Fibroblast of skin of right biceps (primary cell): ENCODE results near the gene FASTK.

Experiments
- DNase-seq: peaks from one replicate; pipeline ENCODE4 v3.0.0-alpha.2; 2013

Gene FASTK

GRCh38 chr7:151080067-151080521 lies 515 bp downstream of the FASTK start:
- no peak for DNase-seq

GRCh38 chr7:151079199-151079910 lies 1.3 kb downstream of the FASTK start:
- DNase-seq = no peak

DNA sequence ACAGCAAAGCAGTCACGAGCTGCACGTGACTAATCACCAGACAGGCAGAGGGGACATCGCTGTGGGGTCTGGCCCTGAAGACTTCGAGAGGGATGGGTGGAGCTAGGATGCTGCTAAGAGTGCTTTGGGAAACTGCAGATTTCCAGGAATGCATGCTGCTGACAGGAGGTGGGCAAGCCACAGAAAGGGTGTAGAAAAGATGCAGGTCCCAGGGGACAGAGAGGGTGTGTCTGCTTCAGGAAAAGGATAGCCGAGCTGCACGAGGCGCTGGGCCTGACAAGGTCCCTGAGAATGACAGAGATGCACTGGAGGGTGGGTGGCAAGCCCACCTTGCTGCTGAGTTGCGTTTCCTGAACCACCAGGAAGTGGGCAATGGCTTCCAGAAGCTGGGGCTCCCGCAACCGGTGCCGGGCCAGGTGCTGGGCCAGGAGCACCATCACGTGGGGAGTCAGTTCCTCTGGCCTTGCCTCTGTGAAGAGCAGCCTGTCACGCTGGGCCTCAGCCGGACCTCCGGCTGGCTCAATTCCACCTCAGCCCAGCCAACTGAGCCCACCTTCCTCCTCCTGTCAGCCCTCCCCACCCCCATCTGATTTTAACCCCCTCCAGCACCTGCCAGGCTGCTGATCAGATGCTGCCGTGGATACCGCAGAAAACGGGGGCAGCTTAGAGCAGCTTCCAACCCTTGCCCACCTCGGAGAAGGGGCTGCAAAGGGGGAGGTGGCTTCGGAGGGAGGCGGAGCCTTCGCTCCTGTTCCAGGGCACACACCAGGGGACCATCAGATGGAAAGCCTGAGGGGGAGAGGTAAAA lies 2.2 kb downstream of the FASTK start:
- DNase-seq = peak; percentile 64

DNA sequence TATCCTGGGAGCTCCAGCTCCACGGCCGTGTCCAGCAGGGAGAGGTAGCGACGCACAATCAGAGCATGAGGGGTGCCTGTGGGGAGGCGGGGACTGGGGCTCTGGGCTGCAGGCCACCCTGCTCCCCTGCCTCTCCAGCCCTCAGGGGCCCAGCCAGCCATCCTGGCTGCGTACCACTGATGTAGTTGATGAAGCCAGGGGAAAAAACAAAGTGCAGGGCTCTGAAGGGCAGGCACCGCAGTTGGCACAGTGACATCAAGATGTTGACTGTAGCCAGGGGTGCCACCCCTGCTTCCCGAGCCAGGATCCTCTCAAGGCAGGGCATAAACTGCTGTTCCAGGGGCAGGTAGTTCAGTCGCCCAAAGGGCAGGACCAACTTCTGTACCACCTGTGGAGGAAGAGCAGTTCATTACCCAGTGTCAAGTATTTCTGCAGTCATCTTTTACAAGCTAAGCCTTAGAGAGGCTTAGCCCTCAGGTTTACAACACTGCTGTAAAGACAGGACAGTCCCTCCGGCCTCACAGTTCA lies 2.8 kb downstream of the FASTK start:
- DNase-seq = no peak

GRCh38 chr7:151076863-151077704 lies 3.5 kb downstream of the FASTK start:
- DNase-seq = no peak

DNA sequence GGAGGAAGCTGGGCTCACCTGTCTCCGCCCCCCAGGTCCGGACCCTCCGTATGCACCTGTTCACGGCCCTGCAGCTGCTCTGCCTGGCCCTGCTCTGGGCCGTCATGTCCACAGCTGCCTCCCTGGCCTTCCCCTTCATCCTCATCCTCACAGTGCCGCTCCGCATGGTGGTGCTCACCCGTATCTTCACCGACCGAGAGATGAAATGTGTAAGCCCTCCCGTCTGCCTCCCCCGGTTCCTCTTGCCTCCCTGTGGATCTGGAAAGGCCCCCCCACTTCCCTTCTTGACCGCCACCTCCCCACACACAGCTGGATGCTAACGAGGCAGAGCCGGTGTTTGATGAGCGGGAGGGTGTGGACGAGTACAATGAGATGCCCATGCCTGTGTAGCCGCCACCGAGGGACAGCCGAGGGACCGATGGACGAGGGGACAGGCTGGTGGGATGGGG lies 4.6 kb downstream of the FASTK start:
- DNase-seq = no peak

DNA sequence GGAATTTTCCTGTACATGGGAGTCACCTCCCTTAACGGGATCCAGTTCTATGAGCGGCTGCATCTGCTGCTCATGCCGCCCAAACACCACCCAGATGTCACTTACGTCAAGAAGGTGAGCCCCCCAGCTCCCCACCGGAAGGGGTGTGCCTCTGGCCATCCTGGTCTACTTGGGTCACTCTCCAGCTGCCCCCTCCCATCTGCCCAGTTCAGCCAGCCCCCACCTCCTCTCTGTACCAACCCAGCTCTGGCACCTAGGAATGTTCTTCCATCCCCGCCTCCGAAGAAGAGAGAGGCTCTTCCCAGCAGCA lies 5.0 kb downstream of the FASTK start:
- DNase-seq = no peak

DNA sequence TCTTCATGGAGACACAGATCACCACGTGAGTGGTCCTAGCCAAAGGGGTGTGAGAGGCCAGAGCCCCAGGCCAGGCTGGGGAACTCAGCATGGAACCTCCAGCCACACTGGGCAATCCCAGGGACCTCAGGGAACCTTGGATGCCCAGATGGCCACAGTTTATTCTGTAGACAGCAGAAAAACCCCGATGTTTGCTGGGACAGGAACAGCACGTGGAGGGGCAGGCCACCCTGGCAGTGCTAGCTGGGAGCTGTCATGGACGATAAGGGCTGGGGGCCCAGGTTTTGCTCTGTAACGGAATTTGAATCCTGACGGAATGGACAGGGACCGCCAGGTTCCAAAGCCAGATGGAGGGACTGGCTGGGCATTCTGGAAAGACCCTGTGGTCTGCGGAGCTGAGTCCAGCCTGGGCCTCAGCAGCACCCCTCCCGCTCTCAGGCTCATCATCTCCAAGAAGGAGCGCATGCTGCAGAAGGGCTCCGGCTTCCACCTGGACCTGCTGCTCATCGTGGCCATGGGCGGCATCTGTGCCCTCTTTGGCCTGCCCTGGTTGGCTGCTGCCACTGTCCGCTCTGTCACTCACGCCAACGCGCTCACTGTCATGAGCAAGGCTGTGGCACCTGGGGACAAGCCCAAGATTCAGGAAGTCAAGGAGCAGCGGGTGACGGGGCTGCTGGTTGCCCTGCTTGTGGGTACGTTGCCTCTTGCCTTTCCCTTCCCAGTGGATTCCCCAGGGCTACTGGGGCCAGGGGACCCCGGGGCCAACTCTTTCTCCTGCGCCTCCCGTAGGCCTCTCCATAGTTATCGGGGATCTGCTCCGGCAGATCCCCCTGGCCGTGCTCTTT lies 5.6 kb downstream of the FASTK start:
- no peak for DNase-seq

DNA sequence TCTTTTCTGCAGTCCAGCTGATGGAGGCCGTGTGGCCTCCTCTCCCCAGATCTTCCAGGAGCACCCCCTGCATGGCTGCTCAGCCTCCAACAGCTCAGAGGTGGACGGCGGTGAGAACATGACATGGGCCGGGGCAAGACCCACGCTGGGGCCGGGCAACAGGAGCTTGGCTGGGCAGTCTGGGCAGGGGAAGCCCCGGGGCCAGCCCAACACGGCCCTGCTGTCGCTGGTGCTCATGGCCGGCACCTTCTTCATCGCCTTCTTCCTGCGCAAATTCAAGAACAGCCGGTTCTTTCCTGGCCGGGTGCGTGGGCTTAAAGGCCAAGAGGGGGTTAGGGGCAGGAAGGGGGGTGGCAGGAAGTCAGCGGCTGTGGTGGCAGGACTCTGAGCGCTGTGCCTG lies 6.6 kb downstream of the FASTK start:
- DNase-seq = no peak

DNA sequence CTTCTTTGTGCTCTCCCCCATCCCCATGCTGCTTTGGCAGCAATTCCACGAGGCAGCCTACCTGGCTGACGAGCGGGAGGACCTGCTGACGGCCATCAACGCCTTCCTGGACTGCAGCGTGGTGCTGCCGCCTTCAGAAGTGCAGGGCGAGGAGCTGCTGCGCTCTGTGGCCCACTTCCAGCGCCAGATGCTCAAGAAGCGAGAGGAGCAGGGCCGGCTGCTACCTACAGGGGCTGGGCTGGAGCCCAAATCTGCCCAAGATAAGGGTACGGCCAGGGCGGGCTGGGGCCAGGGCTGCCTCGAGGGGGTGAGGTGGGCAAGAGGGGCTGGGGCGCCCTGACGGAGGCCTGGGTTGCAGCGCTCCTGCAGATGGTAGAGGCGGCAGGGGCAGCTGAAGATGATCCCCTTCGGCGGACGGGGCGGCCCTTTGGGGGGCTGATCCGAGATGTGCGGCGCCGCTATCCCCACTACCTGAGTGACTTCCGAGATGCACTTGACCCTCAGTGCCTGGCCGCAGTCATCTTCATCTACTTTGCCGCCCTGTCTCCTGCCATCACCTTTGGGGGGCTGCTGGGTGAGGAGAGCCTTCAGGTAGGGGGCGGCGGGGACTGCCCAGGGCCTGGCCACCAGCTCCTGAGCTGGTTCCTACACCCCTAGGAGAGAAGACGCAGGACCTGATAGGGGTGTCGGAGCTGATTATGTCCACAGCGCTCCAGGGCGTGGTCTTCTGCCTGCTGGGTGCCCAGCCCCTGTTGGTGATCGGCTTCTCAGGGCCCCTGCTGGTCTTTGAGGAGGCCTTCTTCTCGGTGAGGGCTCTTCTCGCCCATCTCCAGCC lies 9.4 kb downstream of the FASTK start:
- no peak for DNase-seq

DNA sequence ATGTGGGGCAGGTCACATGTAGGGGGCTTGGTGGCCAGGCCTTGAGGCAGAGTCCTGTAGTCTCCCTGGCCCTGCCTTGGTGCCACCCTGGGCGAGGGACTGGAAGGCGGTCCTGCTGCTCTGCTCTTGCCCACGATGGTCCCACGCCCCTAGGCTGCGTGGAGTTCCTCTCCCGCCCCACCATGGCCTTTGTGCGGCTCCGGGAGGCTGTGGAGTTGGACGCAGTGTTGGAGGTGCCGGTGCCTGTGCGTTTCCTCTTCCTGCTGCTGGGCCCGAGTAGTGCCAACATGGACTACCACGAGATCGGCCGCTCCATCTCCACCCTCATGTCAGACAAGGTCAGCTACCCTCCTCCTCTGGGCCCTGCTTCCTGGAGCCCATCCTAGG lies 10.0 kb downstream of the FASTK start:
- DNase-seq = no peak

DNA sequence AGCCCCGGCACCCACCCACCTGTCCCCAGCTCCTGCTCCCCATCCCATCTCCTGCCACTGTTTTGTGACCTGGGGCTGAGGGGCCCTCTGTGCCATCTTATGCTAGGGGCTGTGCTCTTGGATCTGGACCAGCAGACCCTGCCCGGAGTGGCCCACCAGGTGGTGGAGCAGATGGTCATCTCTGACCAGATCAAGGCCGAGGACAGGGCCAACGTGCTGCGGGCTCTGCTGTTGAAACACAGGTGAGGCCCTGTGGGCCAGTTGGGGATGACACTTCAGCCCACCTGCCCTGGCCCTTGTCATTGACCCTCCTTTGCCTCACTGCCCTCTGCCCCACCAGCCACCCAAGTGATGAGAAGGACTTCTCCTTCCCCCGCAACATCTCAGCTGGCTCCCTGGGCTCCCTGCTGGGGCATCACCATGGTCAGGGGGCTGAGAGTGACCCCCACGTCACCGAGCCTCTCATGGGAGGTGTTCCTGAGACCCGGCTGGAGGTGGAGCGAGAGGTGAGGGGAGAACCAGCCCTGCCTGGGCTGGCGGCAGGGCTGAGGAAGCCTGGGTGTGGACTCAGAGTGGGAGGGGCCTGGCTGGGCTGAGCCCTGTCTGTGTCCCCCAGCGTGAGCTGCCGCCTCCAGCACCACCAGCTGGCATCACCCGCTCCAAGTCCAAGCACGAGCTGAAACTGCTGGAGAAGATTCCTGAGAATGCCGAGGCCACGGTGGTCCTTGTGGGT lies 10.6 kb downstream of the FASTK start:
- no peak for DNase-seq

DNA sequence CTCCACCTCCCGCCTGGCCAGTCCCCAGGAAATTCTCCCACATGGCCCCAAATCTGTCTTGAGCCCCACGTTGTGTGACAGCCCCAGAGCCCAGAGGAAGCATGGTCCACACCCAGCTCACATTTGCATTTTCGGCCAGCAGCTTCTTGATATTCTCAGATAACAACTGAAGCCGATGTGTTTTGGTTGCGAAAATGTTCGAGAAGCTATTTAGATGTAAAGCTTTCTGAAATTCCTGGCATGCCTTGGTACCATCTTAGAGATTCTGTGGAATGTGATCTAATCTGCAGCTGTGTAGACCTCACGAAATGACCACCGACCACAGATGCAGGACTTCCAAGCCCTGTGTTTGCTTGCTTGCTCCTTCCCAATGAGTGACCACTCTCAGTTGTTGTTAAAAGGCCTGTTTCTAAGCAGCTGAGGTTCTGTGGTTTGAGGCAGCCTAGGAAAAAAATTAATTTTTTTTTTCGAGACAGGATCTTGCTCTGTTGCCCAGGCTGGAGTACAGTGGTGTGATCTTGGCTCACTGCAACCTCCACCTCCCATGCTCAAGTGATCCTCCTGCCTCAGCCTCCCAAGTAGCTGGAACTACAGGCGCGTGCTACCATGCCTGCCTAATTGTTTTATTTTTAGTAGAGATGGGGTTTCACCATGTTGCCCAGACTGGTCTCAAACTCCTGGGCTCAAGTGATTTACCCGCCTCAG lies 12.4 kb downstream of the FASTK start:
- no peak for DNase-seq

- DNase-seq = no peak
Observed at GRCh38 chr7:151066273-151066974, 14.2 kb downstream of the FASTK start.

DNA sequence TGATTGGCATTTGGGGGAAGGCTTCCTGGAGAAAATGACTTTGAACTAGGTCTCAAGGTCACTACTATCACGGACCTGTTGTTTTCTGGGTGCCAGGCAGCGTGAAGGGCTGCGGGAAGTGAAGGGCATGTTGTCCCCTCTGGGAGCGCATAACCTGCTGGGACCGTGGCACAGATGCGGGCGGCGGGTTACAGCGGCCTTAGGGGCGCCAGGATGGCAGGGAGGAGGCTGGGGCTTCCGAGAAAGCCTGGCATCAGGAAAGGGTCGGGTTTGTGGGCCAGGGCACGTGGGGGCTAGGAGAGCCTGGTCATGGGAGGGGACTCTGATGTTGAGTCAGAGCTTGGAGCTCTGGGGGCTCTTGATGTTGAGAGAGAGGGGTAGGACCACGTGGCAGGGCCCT lies 15.1 kb downstream of the FASTK start:
- DNase-seq = no peak

DNA sequence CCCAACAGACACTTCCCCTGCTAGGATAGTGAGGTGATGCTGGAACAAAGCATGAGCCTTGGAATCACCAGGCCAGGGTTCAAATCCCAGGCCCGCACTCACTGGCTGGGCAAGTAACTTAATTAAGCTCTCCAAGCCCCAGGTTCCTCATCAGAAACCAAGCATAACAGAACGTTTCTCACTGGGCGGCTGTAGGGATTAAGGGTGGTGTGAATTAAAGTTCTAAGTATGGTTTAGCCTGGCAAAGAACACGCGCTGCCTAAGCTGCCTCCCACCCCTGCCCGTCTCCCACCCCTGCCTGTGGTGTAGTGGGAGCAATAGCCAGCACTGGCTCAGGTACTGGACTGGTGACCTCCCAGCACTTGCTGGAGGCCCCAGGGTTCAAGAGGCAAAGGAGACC lies 15.6 kb downstream of the FASTK start:
- DNase-seq = no peak

DNA sequence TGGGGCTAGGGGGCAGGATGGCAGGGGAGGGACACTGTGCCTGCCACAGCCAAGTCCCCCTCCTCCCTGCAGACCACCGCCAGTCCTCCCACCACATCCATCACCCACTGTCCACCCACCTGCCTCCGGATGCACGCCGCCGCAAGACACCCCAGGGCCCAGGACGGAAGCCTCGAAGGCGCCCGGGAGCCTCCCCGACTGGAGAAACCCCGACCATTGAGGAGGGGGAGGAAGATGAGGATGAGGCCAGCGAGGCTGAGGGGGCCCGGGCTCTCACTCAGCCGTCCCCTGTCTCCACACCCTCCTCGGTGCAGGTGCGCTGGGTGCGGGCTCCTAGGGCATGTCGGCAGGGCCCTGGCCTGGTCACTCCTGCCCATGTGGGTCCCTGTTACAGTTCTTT lies 16.2 kb downstream of the FASTK start:
- DNase-seq = no peak

DNA sequence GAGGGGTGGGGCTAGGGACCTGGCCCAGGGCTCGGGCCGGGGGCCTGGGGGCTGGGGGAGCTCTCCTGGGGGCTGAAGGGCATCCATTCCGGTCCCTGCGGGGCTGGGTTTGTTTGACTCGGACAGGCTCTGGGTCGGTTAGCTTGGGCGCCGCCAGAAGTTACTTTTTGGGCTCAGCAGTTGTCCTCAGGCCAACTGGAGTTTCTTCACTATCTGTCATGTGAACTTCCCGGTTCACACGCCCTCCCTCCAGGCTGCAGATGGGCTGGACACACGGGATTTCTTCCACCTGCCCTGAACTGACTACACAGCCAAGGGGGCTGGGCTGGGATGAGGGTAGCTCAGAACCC lies 17.4 kb downstream of the FASTK start:
- DNase-seq = no peak

GRCh38 chr7:151062399-151063211 lies 18.0 kb downstream of the FASTK start:
- peak; percentile 61 for DNase-seq
